GM12874 (cell line): ENCODE results near the gene PPP2R2D.

ENCODE experiments used
- TF ChIP-seq, protein P1 (sequence below): IDR thresholded peaks from 2 replicates; pipeline ENCODE4 v1.5.1; 2011; ENCODE audit warnings: low read depth, mild to moderate bottlenecking, control low read depth, low read length, moderate library complexity; ENCODE audit not compliant: insufficient read depth

PPP2R2D gene

DNA sequence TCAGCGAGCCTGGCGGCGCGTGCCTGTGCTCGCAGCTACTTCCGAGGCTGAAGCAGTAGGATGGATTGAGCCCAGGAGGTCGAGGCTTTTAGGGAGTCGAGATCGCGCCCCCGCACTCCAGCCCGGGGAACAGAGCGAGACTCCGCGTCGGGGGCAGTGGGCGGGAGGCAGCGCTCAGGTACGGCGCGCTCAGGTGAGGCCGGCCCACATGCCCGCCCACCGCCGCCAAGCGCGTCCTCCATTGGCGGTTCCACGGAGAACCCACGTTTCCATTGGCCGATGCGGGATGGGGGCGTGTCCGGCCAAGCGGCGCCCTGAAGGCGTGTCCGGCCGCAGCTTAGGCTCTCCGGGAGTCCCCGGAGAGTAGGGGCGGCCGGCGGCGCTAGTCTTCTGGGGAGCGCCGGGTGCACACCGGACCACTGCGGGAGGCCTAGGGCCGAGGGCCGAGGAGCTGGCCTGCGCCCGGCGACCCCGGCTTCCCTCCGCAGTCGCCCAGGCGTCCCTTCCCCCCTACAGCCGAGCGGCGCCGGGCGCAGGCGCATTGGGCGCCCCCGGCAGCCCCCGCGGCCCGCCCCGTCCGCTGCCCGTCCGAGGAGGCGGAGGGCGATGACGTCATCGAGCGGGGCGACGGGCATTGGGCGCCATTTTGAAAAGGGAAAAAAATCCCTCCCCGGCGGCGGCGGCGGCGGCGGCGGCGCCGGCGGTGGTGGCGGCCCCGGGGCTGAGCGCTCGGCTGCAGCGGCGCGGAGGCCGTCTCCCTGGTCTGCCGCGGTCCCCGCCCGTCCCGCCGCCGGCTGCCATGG is at the start of gene PPP2R2D:
TSS of gene PPP2R2D (plus strand) at position 659 of the 803 bp plus-strand sequence. CDS start at position 800, 141 bp downstream.
- TF ChIP-seq, protein P1, sequence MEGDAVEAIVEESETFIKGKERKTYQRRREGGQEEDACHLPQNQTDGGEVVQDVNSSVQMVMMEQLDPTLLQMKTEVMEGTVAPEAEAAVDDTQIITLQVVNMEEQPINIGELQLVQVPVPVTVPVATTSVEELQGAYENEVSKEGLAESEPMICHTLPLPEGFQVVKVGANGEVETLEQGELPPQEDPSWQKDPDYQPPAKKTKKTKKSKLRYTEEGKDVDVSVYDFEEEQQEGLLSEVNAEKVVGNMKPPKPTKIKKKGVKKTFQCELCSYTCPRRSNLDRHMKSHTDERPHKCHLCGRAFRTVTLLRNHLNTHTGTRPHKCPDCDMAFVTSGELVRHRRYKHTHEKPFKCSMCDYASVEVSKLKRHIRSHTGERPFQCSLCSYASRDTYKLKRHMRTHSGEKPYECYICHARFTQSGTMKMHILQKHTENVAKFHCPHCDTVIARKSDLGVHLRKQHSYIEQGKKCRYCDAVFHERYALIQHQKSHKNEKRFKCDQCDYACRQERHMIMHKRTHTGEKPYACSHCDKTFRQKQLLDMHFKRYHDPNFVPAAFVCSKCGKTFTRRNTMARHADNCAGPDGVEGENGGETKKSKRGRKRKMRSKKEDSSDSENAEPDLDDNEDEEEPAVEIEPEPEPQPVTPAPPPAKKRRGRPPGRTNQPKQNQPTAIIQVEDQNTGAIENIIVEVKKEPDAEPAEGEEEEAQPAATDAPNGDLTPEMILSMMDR = no peak

DNA sequence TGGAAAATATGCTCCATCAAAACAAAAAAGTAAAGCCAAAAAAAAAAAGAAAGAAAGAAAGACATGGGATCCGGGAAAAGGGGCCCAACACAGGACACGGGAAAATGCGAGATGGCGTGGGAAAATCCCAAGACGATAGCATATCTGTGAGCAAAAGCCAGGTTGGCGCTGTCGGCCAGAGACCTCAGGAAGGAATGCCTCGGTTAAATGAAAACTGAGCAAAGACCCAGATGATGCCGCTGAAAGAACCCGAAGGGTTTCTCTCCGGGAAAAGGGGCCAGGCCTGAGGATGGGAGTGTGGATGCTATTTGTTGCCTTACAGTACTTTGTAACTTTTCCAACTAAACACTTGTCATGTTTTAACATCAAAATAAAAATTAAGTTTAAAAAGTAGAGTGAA is 49.5 kb upstream of the PPP2R2D start:
- TF ChIP-seq, protein P1 = no peak

DNA sequence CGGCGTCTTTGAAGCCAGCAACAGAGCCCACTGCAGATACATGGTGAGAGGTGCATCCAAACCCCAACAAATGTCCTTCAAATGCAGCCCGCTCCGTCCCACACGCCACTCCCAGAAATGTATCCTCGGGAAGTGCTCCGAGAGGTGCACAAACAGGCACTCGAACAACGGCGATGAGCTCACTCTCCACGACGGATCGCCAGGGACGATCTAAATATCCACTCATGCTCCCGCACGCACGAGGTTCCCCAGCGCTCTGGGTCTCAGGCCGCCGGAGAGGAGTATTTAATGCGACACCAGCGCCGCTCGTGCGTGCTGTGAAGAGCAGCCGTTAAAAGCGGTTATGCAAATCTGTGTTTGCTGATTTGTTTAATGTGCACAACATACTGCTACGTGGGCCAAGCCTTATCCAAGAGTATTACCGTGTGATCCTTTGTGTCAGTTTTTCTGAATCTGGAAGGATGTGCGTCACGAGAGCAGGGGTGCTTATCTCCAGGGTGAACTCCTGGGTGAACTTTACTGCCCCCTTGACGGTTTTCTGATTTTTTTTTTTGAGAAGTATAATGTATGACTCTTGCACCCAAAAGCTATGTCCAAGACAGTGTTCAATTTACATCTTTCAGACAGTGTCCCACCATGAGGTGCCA is 48.5 kb upstream of the PPP2R2D start:
- TF ChIP-seq, protein P1 = no peak

DNA sequence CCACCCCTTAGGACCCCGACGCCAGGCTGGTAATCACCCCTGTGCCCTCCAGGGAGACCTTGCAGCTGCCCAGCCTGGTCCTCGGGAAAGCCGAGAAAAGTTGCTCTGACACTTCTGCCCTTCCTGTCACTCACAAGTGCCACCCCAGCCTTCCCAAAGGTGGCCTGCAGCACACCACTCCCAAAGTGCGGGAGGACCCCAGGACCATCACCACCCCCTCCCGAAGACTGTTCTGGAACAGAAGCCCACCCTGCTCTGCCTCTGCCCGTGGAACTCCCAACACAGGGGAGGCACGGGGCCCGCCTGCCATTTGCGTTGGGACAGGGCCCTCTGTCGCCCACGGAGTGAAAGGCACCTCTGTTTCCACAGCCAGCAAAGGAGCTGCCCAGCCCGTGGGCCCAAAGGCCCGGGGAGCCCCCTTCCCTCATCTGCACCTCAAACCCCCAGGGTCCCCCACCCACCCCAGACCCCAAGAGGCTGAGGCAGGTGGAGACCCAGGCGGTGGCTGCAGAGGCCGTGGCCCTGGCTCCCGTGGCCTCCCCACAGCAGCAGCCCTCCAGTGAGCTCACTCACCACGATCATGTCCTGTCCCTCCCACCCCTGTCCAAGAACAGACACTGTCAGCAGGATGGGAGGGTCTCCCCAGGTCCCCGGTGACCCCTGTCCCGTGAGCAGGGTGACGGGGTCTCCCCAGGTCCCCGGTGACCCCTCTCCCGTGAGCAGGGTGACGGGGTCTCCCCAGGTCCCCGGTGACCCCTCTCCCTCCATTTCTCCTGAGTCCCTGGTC is 47.8 kb upstream of the PPP2R2D start:
- TF ChIP-seq, protein P1 = no peak

DNA sequence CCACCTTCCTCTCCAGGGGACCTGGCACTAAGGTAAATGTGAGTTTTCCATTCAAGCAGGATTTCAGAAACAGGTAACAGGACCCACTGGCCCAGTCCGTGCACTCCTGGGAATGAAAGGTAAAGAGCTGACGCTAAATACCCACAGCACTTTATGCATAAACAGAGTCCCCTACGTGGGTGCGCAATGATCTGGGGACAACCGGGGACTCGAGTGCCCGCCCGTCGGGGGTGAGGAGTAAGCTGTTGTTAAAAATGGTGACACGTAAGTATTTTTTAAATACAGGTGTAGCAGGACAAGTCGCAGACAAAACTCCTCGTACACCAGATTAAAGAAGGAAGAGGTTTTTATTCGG is 47.2 kb upstream of the PPP2R2D start:
- TF ChIP-seq, protein P1 = no peak

DNA sequence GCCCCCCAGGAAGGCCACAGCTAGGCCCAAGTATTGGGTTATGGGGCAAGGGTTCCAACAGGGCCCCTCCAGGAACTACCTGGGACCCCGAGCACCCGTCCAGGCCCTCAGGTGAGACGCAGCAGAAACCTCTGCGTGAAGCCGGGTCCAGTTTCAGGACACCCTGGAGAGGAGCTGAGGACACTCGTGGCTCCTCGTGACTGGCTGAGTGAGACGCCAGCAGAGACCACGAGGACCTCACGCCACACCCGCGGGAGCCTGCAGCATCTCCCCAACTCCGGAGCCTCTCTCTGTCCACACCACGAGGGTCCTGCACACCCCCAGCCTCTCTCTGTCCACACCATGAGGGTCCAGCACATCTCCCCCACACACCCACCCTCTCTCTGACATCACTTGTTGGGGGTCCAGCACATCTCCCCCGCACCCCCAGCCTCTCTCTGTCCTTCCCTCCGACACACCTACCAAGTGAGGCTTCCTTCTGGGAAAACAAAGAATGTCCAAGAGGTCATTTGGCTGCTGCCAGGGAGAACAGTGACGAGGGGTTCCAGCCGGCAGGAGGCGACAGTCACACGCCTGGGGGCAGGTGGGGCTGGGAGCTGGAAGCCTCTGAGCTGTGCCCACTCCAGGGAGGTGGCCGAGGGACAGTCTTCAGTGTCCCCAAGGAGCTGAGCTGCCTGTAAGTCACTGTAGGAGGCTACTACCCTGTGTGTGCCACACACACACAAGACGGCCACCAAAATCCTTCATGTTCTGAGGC is 46.1 kb upstream of the PPP2R2D start:
- TF ChIP-seq, protein P1 = no peak
